OCI-M2 (cell line): ENCODE results near the gene SMAD3.
"Not testable (repeated sequence)": the region's sequence is repeated elsewhere in the genome, so short reads cannot be mapped to it uniquely, and the experiment has no call there.

Source experiments
- DNase-seq: peaks from one replicate; lab custom pipeline; 2025; ENCODE audit not compliant: unreplicated experiment; lab: John Stamatoyannopoulos, UW

Gene SMAD3

DNA sequence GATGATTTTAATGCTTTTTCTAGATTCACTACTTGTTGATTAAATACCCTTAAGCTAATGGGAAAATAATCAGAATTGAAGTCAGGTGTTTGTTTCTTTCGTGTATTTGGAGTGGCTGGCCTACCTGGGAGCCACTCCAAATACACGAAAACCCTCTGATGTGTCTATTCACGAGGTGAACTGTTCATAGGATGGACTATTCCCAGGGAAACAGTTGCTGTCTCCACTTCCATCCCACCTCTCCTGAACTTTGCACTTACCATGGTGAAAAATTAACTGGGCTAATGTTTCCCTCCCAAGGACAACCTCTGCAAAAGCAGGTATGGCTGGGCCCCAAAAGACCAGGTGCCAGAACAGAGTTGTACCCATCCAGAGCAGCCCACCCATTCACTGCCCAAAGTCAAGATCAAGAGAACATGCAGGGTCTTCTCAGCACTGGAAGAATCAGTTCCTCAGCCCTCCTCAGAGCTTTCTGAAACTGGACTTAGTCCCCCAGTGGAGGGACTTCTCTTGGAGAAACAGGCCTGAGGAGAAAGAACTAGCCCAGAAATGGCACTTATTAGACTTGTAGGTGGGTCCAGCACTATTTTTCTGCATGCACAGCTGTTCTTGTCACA, 2.9 kb upstream of the SMAD3 start:
- DNase-seq: no peak

DNA sequence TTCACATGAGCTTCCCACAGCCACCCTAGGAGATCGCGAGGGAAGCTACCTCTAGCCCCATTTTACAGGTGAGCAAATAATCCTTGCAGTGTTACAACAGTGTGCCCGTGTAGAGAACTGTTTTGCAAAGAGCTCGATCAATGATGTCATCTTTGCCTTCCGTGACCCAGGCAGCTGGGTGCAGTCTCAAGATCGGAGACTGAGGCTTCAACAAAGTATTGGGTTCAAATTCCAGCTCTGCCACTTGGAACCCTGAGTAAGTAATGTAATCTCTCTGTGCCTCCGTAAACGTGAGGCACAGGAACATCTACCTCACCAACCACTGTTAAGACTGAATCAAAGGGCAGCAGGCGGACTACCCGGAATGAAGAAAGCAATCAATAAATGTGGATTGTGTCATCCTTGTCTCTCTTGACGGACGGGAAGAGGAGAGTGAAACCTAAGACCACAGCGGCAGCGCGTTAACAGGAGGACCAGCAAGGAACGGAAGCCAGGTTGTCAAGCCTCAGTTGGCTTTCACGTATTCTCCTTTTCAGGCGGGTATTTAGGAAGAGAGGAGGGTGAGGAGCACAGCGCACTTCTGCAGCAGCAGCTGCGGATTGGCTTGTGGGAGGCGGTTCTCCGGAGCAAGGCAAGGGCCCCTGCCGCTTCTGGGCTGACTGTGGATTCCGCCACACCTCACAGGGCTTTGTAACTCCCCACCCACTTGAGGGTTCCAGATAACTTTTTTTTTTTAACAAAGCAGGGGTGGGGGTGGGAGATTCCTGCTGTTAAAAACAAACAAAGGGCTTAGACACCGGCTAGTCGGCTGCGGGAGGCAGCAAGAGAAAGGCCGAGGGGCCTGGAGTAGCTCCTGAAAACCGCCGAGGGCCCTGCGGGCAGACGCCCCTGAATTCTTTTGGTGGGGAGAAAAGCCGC, 1.5 kb upstream of the SMAD3 start:
- no peak for DNase-seq

DNA sequence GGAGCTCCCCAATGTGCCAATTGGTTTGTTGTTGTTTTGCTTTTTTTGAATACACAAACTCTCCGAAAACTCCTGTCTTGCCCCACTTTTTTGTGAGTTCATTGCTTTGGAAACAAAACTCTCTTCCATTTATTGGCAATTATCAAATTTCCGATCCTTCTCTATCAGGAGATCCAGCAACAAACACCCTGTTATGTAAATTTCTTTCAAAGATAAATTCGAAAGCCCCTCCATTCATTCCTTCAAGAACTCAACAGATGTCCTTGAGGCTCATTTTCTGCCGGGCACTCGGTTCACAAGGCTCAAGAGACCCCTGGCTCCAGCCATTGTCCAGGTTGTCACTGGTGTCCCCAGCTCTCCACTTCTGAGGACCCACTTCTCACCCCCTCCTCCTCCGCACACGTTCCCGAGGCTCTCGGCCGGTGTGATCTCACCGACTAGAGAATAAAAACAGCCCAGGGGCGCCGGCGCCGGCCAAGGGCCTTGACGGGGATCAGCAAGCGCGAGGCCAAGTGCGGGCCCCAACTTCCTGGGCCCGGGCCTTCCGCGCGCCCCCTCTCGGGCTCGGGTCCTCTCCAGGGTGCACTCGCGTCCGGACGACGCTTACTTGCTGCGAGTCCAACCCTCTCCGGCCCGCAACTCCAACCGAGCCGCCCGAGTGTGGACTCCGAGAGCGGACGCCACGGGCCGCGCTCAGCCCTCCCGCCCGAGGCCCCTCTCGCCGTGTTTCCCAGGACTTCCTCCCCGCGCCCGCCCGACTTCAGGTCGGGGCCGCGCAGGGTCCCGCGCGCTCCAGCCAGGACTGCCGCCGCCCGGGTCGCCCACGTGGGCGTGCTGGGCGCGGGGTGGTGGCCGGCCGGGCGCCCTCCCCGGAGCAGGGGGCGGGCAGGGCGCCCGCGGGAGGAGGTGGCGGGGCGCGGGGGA, 533 bp upstream of the SMAD3 start:
- DNase-seq: no peak

DNA sequence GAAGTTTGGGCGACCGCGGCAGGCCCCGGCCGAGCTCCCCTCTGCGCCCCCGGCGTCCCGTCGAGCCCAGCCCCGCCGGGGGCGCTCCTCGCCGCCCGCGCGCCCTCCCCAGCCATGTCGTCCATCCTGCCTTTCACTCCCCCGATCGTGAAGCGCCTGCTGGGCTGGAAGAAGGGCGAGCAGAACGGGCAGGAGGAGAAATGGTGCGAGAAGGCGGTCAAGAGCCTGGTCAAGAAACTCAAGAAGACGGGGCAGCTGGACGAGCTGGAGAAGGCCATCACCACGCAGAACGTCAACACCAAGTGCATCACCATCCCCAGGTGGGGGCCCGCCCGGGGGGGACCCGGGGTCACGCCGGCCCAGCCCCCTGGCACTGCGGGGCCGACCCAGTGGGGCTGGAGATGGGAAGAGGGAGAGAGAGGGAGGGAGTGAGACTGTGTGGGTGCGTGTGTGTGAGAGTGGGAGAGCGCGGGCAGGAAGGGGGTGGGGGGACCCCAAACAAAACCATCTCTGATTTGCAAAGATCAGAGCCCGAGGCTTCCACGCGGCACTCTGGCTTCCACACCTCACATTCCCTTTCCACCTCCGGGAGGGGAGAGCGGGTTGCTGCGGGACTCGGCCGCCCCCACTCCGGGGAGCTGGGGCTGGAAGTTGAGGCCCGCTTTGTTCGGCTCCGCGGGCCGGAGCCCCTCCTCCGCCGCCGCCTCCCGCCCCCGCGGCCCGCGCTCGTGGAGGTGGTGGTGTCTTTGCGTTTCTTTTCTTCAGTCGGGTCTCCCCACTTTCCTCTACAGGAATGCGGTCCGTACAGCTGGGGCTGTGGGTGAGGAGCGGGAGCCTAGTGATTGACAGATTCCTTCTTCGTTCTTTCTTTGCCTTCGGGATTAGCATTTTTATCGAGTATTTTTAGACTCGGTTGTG, 898 bp downstream of the SMAD3 start:
- no peak for DNase-seq

DNA sequence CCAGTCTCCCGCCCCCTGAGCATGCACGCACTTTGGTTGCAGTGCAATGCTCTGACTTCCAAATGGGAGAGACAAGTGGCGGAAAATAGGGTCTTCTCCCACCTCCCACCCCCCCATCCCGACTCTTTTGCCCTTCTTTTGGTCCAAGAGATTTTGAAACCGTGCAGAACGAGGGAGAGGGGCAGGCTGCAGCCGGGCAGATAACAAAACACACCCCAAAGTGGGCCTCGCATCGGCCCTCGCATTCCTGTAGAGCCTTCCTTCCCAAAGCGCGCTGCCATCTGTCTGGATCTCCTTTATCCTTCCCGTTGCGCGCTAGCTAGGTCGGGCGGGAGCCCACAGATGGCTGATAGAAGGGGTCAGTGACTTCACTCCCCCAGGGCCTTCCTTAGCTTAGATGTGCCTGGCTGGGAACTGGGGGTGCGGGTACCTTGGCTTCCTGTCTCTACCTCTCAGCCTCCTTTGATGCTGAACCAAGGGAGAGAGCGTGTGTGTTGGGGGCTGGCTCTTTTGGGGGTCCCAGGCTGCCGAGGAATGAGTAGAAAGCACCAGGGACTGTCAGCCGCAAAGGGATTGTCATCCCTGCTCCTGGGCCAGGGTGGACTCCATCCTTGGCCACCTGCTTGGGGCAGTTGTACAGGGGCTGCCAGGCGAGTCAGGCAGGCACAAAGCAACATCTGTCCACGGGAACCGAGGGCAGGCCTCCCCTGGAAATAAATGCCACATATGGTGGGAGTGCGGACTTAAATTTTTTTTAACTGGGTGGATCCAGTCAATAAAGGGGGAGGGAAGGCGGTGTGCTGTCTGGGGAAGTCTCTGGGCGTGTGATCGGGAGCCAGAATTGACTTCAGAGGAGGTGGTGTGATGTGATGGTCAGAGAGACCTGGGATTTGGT, 1.8 kb downstream of the SMAD3 start:
- DNase-seq: no peak

DNA sequence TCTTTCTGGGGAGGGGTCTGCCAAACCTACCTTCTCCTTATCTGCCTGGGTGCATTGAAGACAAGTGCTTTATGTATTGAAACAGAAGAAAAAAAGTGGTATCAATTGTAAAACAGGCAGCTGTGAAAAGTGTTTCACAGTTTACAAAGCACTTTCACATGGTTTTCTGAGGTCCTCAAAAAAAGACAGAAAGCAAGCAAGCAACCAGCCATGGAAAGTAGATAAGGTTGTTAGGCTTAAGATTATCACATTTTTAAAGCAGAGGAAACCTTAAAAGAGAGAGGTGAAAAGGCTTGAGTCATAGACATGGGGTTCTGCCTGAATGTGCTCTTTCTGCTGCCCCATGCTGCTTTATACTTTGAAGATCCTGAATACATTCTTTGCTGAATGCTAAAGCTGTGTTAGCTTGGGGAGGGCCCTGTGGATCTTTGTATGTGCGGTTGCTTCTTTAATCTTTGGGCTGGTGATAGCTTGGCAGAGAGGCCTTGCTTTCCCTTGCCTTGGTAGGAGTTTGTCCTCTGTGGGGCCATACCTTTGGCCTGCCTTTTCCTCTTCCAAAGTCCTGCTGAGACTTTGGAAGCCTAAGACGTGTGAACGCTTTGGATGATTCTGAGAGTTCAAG, 2.6 kb downstream of the SMAD3 start:
- DNase-seq: no peak

DNA sequence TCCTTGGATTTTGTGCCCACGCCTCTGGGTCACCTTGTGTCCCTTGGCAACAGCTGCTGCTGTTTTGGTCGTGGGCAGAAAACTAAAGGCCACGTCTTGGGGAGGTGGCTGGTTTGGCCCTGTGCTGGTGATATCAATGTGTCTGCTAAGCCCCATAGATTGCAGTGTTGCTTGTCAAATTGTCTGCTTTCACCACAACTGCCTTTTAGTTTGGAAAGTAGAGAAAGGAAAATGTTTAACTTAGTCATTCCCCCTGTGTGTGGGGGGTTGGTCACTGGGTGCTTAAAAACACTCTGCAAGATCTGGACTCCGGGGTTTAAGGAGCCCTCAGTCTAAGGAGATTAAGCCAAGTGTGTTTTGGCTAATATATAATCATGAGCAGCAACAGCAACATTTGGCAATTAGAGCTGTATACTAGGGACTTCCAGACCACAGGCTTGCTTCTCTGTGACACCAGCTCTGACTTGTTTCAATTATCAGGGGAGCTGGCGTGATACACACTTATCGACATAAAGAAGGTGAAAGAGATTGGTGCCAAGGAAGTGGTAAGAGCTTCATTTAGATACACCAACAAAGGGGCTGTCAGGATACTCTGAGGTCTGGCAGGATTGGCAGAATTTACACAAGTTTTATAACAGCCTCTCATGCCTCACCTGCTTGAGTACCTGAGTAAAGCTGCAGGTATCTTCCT, 3.5 kb downstream of the SMAD3 start:
- DNase-seq: no peak

DNA sequence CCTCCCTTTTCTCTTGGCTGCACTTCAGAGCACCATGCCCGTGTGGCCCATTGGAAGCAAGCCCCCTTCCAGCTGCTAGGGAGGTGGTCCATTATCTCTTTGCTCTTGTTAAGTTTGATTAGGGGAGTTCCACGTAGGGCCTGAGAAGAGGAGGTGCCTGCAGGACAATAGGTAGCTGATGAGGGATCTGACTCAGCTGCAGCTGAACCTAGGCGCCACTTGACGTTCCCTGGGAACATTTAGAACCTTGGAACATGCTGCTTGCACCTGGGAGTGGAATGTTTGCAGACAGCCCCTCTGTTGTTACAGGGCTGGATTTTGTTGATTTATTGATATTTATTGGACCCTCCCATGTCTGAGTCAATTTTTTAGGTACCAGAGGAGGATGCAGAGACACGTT, 4.7 kb downstream of the SMAD3 start:
- DNase-seq: no peak

DNA sequence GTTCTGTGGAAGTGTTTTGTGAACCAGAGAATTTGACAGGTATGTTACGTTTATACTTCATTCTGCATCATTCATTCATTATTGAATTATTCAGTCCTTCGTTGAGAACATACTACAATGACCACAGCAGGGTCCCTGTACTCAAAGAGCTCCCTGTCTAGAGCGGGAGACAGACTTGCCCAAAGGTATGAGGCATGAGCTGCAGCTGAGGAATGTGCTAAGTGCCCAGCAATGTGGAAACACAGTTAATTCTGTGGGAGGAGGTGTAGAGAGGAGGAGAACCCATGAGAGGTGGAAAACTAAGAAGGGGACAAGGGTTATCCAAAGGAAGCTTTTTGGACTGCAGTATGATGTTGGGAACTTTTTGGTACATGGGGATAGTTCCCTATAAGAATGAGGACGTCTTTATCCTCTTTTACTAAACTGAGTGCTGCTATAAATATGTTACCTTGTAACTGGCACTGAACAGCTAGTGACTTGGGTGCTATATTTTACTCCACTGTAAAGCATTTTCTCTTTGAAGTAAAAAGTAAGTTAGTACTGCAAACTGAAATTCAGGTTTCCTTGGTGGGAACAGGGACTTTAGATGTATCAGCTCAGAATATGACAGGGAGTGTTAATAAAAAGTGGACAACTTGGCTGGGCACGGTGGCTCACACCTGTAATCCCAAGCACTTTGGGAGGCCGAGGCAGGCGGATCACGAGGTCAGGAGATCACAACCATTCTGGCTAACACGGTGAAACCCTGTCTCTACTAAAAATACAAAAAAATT, 5.7 kb downstream of the SMAD3 start:
- DNase-seq: no peak

DNA sequence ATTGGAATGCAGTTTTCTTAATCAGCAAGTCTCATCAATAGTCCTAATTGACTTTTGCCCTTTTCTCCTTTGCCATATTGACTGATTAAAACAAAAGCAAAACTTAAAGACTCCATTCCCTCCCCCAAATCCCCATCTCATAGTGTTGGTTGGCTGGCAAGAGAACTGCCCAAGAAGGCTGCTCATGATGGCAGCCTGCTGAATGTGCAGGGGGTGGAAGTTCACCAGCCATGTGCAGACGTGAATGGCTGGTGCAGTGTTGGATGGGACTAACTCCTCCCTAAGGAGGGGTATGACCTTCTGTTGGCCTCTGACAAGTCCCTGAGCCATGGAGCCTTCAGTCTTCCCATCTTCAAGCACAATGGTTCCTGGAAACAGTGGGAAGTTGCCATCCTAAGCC, 7.0 kb downstream of the SMAD3 start:
- DNase-seq: no peak

DNA sequence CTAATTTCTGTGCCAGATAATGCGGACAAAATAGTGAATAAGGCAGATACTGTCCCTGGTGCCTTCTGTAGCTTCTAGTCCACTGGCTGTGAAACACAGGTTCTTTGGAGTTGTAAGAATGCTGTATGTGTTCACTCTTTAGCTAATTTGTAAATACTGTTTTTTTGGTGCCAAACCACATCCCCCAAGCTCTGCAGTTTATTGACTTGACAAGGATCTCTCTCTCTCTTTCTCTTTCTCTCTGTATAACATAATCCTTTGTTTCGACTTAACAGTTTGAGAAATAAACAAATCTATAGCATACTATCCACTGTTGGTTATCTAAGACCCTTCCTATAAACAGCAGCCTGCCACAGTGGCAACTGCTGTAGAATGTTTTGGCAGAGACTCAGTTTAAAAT, 7.6 kb downstream of the SMAD3 start:
- no peak for DNase-seq

DNA sequence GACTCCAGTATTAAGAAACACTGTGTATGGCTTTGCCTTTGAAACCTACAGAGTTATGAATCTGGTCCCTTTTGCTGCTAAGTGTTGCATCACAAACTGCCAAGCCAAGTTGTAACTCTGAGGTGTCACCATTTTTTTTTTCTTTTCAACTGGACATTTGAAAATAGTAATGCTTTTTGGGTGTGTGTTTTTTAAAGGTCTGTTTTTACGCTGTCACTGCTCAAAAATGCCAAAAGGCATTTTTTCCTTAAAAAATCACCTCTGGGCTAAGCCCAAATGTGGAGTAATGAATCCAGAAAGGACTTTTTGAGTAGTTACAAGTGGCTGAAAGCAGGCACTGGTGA, 9.5 kb downstream of the SMAD3 start:
- DNase-seq: no peak

DNA sequence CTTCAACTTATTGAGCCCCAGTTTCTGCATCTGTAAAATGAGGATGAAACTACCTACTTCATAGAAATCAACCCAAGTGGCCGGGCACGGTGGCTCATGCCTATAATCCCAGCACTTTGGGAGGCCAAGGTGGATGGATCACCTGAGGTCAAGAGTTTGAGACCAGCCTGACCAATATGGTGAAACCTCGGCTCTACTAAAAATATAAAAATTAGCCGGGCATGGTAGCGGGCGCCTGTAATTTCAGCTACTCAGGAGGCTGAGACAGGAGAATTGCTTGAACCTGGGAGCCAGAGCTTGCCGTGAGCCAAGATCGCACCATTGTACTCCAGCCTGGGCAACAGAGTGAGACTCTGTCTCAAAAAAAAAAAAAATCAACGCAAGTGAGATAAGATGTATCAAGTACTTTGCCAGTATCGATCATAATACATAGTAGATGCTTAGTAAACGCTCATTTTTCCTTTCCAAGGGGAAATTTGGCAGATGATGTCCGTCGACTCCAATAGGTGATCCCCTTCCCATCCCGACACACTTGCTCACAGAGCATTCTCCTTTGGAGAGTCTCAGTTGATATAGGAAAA, 10.2 kb downstream of the SMAD3 start:
- not testable (repeated sequence) for DNase-seq

DNA sequence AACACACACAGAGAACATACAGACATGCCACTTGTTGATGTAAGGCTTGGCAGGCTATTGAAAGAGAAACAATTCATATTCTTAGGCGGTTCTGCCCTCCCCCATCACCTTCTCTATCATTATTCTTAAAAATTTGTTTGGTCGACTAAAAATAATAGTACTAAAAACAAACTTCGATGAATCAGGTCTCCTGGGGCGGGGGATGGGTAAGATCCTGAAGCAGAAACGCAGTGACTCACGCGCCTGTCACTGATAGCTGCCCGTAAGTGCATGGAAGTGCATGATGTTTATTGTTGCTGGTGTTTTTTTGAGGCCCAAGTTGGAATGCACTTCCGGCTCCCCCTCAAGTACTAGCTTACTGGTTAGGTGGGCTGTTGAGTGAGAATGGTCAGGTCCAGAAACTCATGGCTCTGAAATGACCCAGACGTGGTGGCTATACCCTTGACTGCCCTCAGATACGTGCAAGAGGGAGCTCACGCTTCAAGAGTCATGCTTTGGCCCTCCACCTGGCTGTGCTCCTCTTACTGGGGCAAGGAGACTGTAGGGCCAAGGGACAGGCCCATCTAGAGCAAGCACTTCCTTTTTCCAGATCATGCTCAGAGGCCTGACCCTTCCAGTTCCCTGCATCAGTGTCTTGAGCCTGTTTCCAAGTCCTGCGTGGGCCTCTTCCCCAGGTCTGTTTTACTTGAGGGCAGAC, 10.9 kb downstream of the SMAD3 start:
- no peak for DNase-seq

DNA sequence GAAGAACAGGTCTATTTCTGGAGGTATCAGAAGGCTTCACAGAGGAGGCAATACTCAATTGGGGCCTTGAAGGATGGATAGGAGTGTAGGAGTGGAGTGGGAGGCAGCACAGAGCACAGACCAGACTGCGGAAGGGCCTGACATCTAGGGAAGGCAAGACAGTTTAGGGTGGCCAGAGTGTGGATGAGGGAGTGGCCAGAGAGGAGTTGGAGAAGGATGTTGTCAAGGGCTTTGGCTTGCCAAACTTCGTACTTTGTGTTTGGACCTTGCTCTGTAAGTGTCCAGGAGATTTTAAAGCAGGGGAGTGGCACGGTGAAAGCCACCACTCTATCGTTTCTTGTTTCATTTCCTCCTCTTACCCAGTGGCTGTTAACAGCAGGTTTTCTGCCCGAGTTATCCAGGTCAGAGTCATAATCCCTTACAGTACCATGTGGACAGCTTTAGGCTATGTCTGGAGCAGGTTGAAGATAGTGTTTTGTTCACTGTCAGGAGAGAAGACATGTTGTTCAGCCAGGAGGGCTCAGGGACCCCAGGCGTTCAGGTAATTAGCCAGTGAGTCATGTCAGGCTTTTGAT, 12.3 kb downstream of the SMAD3 start:
- DNase-seq: no peak

DNA sequence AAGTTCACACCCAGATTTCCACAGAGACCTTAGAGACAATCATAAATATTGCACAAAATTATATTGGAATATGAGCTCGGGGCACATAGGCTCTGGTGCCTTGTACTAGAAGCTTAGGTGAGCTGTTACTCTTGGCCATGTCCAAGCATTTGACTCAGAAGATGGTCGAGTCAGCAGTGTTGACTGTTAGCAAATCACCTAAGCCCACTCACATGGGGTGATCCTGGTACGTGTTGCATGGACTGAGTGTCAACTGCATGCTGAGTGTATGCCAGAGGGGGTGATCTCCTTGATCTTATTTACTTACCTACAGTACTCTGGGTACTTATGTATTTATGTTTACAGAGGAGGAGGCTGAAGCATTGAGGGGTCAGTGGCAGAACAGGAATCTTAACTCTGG, 14.0 kb downstream of the SMAD3 start:
- no peak for DNase-seq
